ENCODE results near the gene HOMEZ.
"Not testable (repeated sequence)": the region's sequence is repeated elsewhere in the genome, so short reads cannot be mapped to it uniquely, and the experiment has no call there.

HOMEZ gene

GRCh38 chr14:23269193-23269592, 16.7 kb downstream of the HOMEZ start:
- Histone ChIP-seq H3K79me2 (ENCODE audit: low read length) (no peaks in the 10 kb centered on the region), H4K20me1 (ENCODE audit: insufficient read depth, low read length) (no peaks in the 10 kb centered on the region), H2AFZ (ENCODE audit: low read length) (no peak overlapping the region), H3K4me3 (ENCODE audit: low read length) (no peak overlapping the region), H3K4me1 (ENCODE audit: low read length) (no peaks in the 10 kb centered on the region), H3K36me3 (replicated peaks; ENCODE audit: insufficient read depth, low read length) (no peaks in the 10 kb centered on the region), H3K9ac (ENCODE audit: low read length) (no peak overlapping the region), H3K9me2 (replicated peaks; ENCODE audit: insufficient read depth, low read length) (no peaks in the 10 kb centered on the region), H3K4me2 (ENCODE audit: low read depth, low read length) (no peak overlapping the region), H3K27ac (ENCODE audit: low read length) (no peak overlapping the region), H3K27me3 (replicated peaks; ENCODE audit: insufficient read depth, low read length) (no peaks in the 10 kb centered on the region), H3K9me3 (replicated peaks; ENCODE audit: insufficient read depth, low read length) (no peaks in the 10 kb centered on the region), H3F3A (ENCODE audit: insufficient read depth, low read length) (no peaks in the 10 kb centered on the region)
- TF ChIP-seq EZH2 (optimal IDR thresholded peaks at IDR 0.05; ENCODE audit: low read depth, low read length) = no peak
- TF ChIP-seq EZH2phosphoT487 (IDR thresholded peaks at IDR 0.05; ENCODE audit: low read length) = no peak
- TF ChIP-seq CTCF (IDR thresholded peaks at IDR 0.05; ENCODE audit: low read length) = no peak
- no peak for DNase-seq

- H3K9me3 ChIP-seq (replicated peaks; ENCODE audit: insufficient read depth, low read length); H3K27me3 ChIP-seq (replicated peaks; ENCODE audit: insufficient read depth, low read length); H3K79me2 ChIP-seq (ENCODE audit: low read length); H4K20me1 ChIP-seq (ENCODE audit: insufficient read depth, low read length); H3K4me2 ChIP-seq (ENCODE audit: low read depth, low read length); H3K4me1 ChIP-seq (ENCODE audit: low read length); H3K9me2 ChIP-seq (replicated peaks; ENCODE audit: insufficient read depth, low read length); H3K9ac ChIP-seq (ENCODE audit: low read length); H2AFZ ChIP-seq (ENCODE audit: low read length); H3K4me3 ChIP-seq (ENCODE audit: low read length); DNase-seq; H3K27ac ChIP-seq (ENCODE audit: low read length); H3F3A ChIP-seq (ENCODE audit: insufficient read depth, low read length); H3K36me3 ChIP-seq (replicated peaks; ENCODE audit: insufficient read depth, low read length): not testable (repeated sequence)
Observed at GRCh38 chr14:23260849-23261248, 25.1 kb downstream of the HOMEZ start.

GRCh38 chr14:23259426-23259825, 26.5 kb downstream of the HOMEZ start:
- H3K36me3 ChIP-seq (replicated peaks; ENCODE audit: insufficient read depth, low read length) = no peaks in the 10 kb centered on the region
- H3K27ac ChIP-seq (ENCODE audit: low read length) = no peak overlapping the region
- no peaks in the 10 kb centered on the region for H4K20me1 ChIP-seq (ENCODE audit: insufficient read depth, low read length)
- H3K9me3 ChIP-seq (replicated peaks; ENCODE audit: insufficient read depth, low read length) = no peaks in the 10 kb centered on the region
- TF ChIP-seq EZH2 (optimal IDR thresholded peaks at IDR 0.05; ENCODE audit: low read depth, low read length) = no peak
- TF ChIP-seq EZH2phosphoT487 (IDR thresholded peaks at IDR 0.05; ENCODE audit: low read length) = no peak
- no peak for TF ChIP-seq CTCF (IDR thresholded peaks at IDR 0.05; ENCODE audit: low read length)
- no peaks in the 10 kb centered on the region for H3K79me2 ChIP-seq (ENCODE audit: low read length)
- no peaks in the 10 kb centered on the region for H3F3A ChIP-seq (ENCODE audit: insufficient read depth, low read length)
- no peak overlapping the region for H3K9ac ChIP-seq (ENCODE audit: low read length)
- H3K27me3 ChIP-seq (replicated peaks; ENCODE audit: insufficient read depth, low read length) = no peaks in the 10 kb centered on the region
- no peak overlapping the region for H3K4me3 ChIP-seq (ENCODE audit: low read length)
- H3K4me1 ChIP-seq (ENCODE audit: low read length) = no peaks in the 10 kb centered on the region
- no peak for DNase-seq
- no peak overlapping the region for H2AFZ ChIP-seq (ENCODE audit: low read length)
- H3K9me2 ChIP-seq (replicated peaks; ENCODE audit: insufficient read depth, low read length) = no peaks in the 10 kb centered on the region
- H3K4me2 ChIP-seq (ENCODE audit: low read depth, low read length) = no peak overlapping the region

GRCh38 chr14:23258256-23258655, 27.7 kb downstream of the HOMEZ start:
- H3K4me1 ChIP-seq (ENCODE audit: low read length) = no peaks in the 10 kb centered on the region
- no peaks in the 10 kb centered on the region for H3K27me3 ChIP-seq (replicated peaks; ENCODE audit: insufficient read depth, low read length)
- H3K36me3 ChIP-seq (replicated peaks; ENCODE audit: insufficient read depth, low read length) = no peaks in the 10 kb centered on the region
- no peak for DNase-seq
- H3K9me2 ChIP-seq (replicated peaks; ENCODE audit: insufficient read depth, low read length) = no peaks in the 10 kb centered on the region
- no peaks in the 10 kb centered on the region for H3K79me2 ChIP-seq (ENCODE audit: low read length)
- no peak overlapping the region for H3K4me3 ChIP-seq (ENCODE audit: low read length)
- H2AFZ ChIP-seq (ENCODE audit: low read length) = no peak overlapping the region
- no peaks in the 10 kb centered on the region for H3K9me3 ChIP-seq (replicated peaks; ENCODE audit: insufficient read depth, low read length)
- TF ChIP-seq EZH2 (optimal IDR thresholded peaks at IDR 0.05; ENCODE audit: low read depth, low read length) (no peak), EZH2phosphoT487 (IDR thresholded peaks at IDR 0.05; ENCODE audit: low read length) (no peak), CTCF (IDR thresholded peaks at IDR 0.05; ENCODE audit: low read length) (no peak)
- no peaks in the 10 kb centered on the region for H4K20me1 ChIP-seq (ENCODE audit: insufficient read depth, low read length)
- H3K27ac ChIP-seq (ENCODE audit: low read length) = no peak overlapping the region
- H3F3A ChIP-seq (ENCODE audit: insufficient read depth, low read length) = no peaks in the 10 kb centered on the region
- no peak overlapping the region for H3K9ac ChIP-seq (ENCODE audit: low read length)
- H3K4me2 ChIP-seq (ENCODE audit: low read depth, low read length) = no peak overlapping the region
